ENCODE measurements around the gene UPK1A.

Gene UPK1A

GRCh38 chr19:35656700-35657099, 9.6 kb upstream of the UPK1A start:
- Histone ChIP-seq H3K4me1 (ENCODE audit: insufficient read depth, insufficient read length) (no peaks in the 10 kb centered on the region), H3K9ac (ENCODE audit: insufficient read length, low read depth) (no peak overlapping the region), H3K36me3 (ENCODE audit: insufficient read depth, insufficient read length, low read length) (peaks cover 54% of the 10 kb centered on the region), H3K27me3 (ENCODE audit: insufficient read depth, insufficient read length) (no peaks in the 10 kb centered on the region), H3K4me3 (ENCODE audit: insufficient read length, low read depth) (no peak overlapping the region), H3K9me3 (ENCODE audit: insufficient read depth, low read length) (no peaks in the 10 kb centered on the region)
- DNase-seq (ENCODE audit: low read depth, low spot score): no peak
- no peak for TF ChIP-seq ZNF274 (IDR thresholded peaks at IDR 0.05; ENCODE audit: low read depth, low read length)

DNA sequence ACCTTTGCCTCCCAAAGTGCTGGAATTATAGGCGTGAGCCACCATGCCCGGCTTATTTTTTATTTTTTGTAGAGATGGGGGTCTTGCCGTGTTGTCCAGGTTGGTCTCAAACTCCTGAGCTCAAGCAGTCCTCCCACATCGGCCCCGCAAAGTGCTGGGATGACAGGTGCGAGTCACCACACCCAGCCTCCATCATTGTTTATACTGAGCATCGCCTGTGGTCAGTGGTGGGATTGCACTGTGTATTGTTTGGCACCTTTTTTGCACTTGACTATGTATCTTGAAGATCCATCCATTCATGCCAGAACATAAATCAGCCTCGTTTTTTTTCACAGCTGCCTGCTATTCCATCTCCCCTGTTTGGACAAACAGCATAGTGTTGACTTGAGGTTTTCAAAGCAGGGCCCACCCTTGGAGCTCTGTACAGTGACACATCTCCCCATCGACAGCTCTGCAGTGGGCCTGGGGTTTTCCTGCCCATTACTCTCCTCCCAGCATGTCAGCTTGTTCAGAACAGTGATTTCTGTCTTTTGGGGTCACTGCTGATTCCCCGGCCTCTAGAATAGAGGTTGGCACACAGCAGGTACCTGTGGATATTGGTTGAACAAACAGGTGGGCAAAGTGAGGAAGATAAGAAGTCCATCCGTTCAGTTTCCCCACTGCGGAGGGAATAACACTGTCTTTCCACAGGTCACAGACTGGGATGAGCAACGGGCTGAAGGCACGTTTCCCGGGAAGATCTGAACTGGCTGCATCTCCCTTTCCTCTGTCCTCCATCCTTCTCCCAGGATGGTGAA, 8.2 kb upstream of the UPK1A start:
- no peaks in the 10 kb centered on the region for H3K9me3 ChIP-seq (ENCODE audit: insufficient read depth, low read length)
- no peaks in the 10 kb centered on the region for H3K27me3 ChIP-seq (ENCODE audit: insufficient read depth, insufficient read length)
- H3K9ac ChIP-seq (ENCODE audit: insufficient read length, low read depth): no peak overlapping the region
- peaks cover 49% of the 10 kb centered on the region for H3K36me3 ChIP-seq (ENCODE audit: insufficient read depth, insufficient read length, low read length)
- no peak for DNase-seq (ENCODE audit: low read depth, low spot score)
- no peak overlapping the region for H3K4me3 ChIP-seq (ENCODE audit: insufficient read length, low read depth)
- no peaks in the 10 kb centered on the region for H3K4me1 ChIP-seq (ENCODE audit: insufficient read depth, insufficient read length)
- TF ChIP-seq SUZ12 (IDR thresholded peaks at IDR 0.05; ENCODE audit: extremely low read depth, insufficient read depth, insufficient read length) (no peak), YY1 (IDR thresholded peaks at IDR 0.05; ENCODE audit: insufficient read depth, insufficient read length) (no peak), ZNF274 (IDR thresholded peaks at IDR 0.05; ENCODE audit: low read depth, low read length) (no peak)

- Histone ChIP-seq H3K9me3 (ENCODE audit: insufficient read depth, low read length) (no peaks in the 10 kb centered on the region), H3K4me3 (ENCODE audit: insufficient read length, low read depth) (no peak overlapping the region), H3K27me3 (ENCODE audit: insufficient read depth, insufficient read length) (no peaks in the 10 kb centered on the region), H3K9ac (ENCODE audit: insufficient read length, low read depth) (no peak overlapping the region), H3K4me1 (ENCODE audit: insufficient read depth, insufficient read length) (no peaks in the 10 kb centered on the region), H3K36me3 (ENCODE audit: insufficient read depth, insufficient read length, low read length) (peaks cover 28% of the 10 kb centered on the region)
- no peak for TF ChIP-seq YY1 (IDR thresholded peaks at IDR 0.05; ENCODE audit: insufficient read depth, insufficient read length)
- no peak for TF ChIP-seq ZNF274 (IDR thresholded peaks at IDR 0.05; ENCODE audit: low read depth, low read length)
- no peak for TF ChIP-seq SUZ12 (IDR thresholded peaks at IDR 0.05; ENCODE audit: extremely low read depth, insufficient read depth, insufficient read length)
- no peak for DNase-seq (ENCODE audit: low read depth, low spot score)
These were observed 4.3 kb upstream of the UPK1A start for GRCh38 chr19:35661995-35662340.

DNA sequence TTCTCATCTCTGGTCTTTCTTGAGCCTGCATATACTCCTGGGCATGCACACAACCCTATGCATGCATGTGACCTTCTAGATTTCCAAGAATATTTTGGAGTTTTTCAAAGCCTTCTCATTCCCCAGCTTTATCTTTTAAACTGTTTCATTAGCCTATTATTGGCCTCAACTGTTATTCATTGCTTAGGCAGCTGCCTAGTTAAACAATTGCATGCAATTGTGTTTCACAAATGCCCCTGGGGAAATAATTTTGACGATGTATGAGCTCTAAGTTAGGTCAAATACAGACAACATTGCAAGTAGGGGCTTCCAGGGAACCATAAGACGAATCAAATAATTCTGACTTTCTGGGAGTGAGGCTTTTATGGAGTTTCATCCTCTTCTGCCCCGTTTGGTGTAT, 2.3 kb upstream of the UPK1A start:
- Histone ChIP-seq H3K36me3 (ENCODE audit: insufficient read depth, insufficient read length, low read length) (peaks cover 11% of the 10 kb centered on the region), H3K4me1 (ENCODE audit: insufficient read depth, insufficient read length) (no peaks in the 10 kb centered on the region), H3K4me3 (ENCODE audit: insufficient read length, low read depth) (no peak overlapping the region), H3K27me3 (ENCODE audit: insufficient read depth, insufficient read length) (no peaks in the 10 kb centered on the region), H3K9me3 (ENCODE audit: insufficient read depth, low read length) (no peaks in the 10 kb centered on the region), H3K9ac (ENCODE audit: insufficient read length, low read depth) (no peak overlapping the region)
- no peak for TF ChIP-seq YY1 (IDR thresholded peaks at IDR 0.05; ENCODE audit: insufficient read depth, insufficient read length)
- no peak for TF ChIP-seq SUZ12 (IDR thresholded peaks at IDR 0.05; ENCODE audit: extremely low read depth, insufficient read depth, insufficient read length)
- TF ChIP-seq ZNF274 (IDR thresholded peaks at IDR 0.05; ENCODE audit: low read depth, low read length): no peak
- no peak for DNase-seq (ENCODE audit: low read depth, low spot score)

DNA sequence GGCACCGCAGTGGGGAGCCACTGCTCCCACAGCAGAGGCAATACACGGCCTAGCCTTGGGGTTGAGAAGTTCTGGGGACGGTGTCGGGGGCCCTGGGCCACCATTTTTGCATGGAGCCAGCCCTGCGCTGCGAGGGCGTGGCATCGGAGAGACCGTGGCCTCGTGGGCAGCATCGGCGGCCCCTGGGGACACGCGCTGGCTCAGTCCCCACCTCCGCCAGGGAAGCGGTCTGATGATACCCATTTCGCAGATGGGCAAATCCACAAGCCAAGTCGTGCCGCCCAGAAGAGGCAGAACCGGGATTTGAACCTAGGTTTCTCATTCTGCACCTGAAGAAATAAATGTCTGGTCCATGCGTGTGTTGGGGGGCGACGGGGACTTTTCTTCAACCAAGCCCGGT, 1.2 kb upstream of the UPK1A start:
- TF ChIP-seq ZNF274 (IDR thresholded peaks at IDR 0.05; ENCODE audit: low read depth, low read length) (no peak), SUZ12 (IDR thresholded peaks at IDR 0.05; ENCODE audit: extremely low read depth, insufficient read depth, insufficient read length) (no peak), YY1 (IDR thresholded peaks at IDR 0.05; ENCODE audit: insufficient read depth, insufficient read length) (no peak)
- peaks cover 7% of the 10 kb centered on the region for H3K36me3 ChIP-seq (ENCODE audit: insufficient read depth, insufficient read length, low read length)
- no peak overlapping the region for H3K9ac ChIP-seq (ENCODE audit: insufficient read length, low read depth)
- no peaks in the 10 kb centered on the region for H3K4me1 ChIP-seq (ENCODE audit: insufficient read depth, insufficient read length)
- no peaks in the 10 kb centered on the region for H3K9me3 ChIP-seq (ENCODE audit: insufficient read depth, low read length)
- H3K4me3 ChIP-seq (ENCODE audit: insufficient read length, low read depth): no peak overlapping the region
- H3K27me3 ChIP-seq (ENCODE audit: insufficient read depth, insufficient read length): no peaks in the 10 kb centered on the region
- no peak for DNase-seq (ENCODE audit: low read depth, low spot score)

GRCh38 chr19:35665604-35666003, 713 bp upstream of the UPK1A start:
- DNase-seq (ENCODE audit: low read depth, low spot score): no peak
- H3K4me1 ChIP-seq (ENCODE audit: insufficient read depth, insufficient read length): no peaks in the 10 kb centered on the region
- H3K9me3 ChIP-seq (ENCODE audit: insufficient read depth, low read length): no peaks in the 10 kb centered on the region
- peaks cover 7% of the 10 kb centered on the region for H3K36me3 ChIP-seq (ENCODE audit: insufficient read depth, insufficient read length, low read length)
- TF ChIP-seq YY1 (IDR thresholded peaks at IDR 0.05; ENCODE audit: insufficient read depth, insufficient read length) (no peak), ZNF274 (IDR thresholded peaks at IDR 0.05; ENCODE audit: low read depth, low read length) (no peak), SUZ12 (IDR thresholded peaks at IDR 0.05; ENCODE audit: extremely low read depth, insufficient read depth, insufficient read length) (no peak)
- no peak overlapping the region for H3K4me3 ChIP-seq (ENCODE audit: insufficient read length, low read depth)
- no peak overlapping the region for H3K9ac ChIP-seq (ENCODE audit: insufficient read length, low read depth)
- H3K27me3 ChIP-seq (ENCODE audit: insufficient read depth, insufficient read length): no peaks in the 10 kb centered on the region

GRCh38 chr19:35669566-35669965, 3.2 kb downstream of the UPK1A start:
- H3K4me3 ChIP-seq (ENCODE audit: insufficient read length, low read depth): no peak overlapping the region
- no peaks in the 10 kb centered on the region for H3K36me3 ChIP-seq (ENCODE audit: insufficient read depth, insufficient read length, low read length)
- no peaks in the 10 kb centered on the region for H3K9me3 ChIP-seq (ENCODE audit: insufficient read depth, low read length)
- H3K27me3 ChIP-seq (ENCODE audit: insufficient read depth, insufficient read length): no peaks in the 10 kb centered on the region
- DNase-seq (ENCODE audit: low read depth, low spot score): no peak
- H3K4me1 ChIP-seq (ENCODE audit: insufficient read depth, insufficient read length): no peaks in the 10 kb centered on the region
- TF ChIP-seq ZNF274 (IDR thresholded peaks at IDR 0.05; ENCODE audit: low read depth, low read length) (no peak), SUZ12 (IDR thresholded peaks at IDR 0.05; ENCODE audit: extremely low read depth, insufficient read depth, insufficient read length) (no peak), YY1 (IDR thresholded peaks at IDR 0.05; ENCODE audit: insufficient read depth, insufficient read length) (no peak)
- H3K9ac ChIP-seq (ENCODE audit: insufficient read length, low read depth): no peak overlapping the region

Data from NT2/D1 (cell line).